ENCODE measurements around the gene S100A10.

S100A10 gene

GRCh38 chr1:151972542-151973248 is 21.0 kb downstream of the S100A10 start:
- TF ChIP-seq EZH2phosphoT487 (IDR thresholded peaks at IDR 0.05; ENCODE audit: low read length), result no peak
- no peak for TF ChIP-seq EZH2 (optimal IDR thresholded peaks at IDR 0.05; ENCODE audit: low read depth, low read length)
- TF ChIP-seq CTCF (IDR thresholded peaks at IDR 0.05; ENCODE audit: low read length), result no peak
- Histone ChIP-seq H3K79me2 (ENCODE audit: low read length) (no peaks in the 10 kb centered on the region), H3K27ac (ENCODE audit: low read length) (no peak overlapping the region), H3K36me3 (replicated peaks; ENCODE audit: insufficient read depth, low read length) (no peaks in the 10 kb centered on the region), H3K9ac (ENCODE audit: low read length) (no peak overlapping the region), H2AFZ (ENCODE audit: low read length) (no peak overlapping the region), H3K27me3 (replicated peaks; ENCODE audit: insufficient read depth, low read length) (no peaks in the 10 kb centered on the region), H3K9me3 (replicated peaks; ENCODE audit: insufficient read depth, low read length) (no peaks in the 10 kb centered on the region), H3K4me2 (ENCODE audit: low read depth, low read length) (no peak overlapping the region), H3F3A (ENCODE audit: insufficient read depth, low read length) (no peaks in the 10 kb centered on the region), H4K20me1 (ENCODE audit: insufficient read depth, low read length) (no peaks in the 10 kb centered on the region), H3K4me1 (ENCODE audit: low read length) (peaks cover 7% of the 10 kb centered on the region; the same call in 1 of the 2 replicates), H3K4me3 (ENCODE audit: low read length) (no peak overlapping the region), H3K9me2 (replicated peaks; ENCODE audit: insufficient read depth, low read length) (no peaks in the 10 kb centered on the region)
- no peak for DNase-seq

GRCh38 chr1:151970626-151971025 is 23.0 kb downstream of the S100A10 start:
- Histone ChIP-seq H4K20me1 (ENCODE audit: insufficient read depth, low read length) (no peaks in the 10 kb centered on the region), H3K79me2 (ENCODE audit: low read length) (no peaks in the 10 kb centered on the region), H3K27ac (ENCODE audit: low read length) (no peak overlapping the region), H3K27me3 (replicated peaks; ENCODE audit: insufficient read depth, low read length) (no peaks in the 10 kb centered on the region), H2AFZ (ENCODE audit: low read length) (no peak overlapping the region), H3K9me3 (replicated peaks; ENCODE audit: insufficient read depth, low read length) (no peaks in the 10 kb centered on the region), H3K4me2 (ENCODE audit: low read depth, low read length) (no peak overlapping the region), H3K9ac (ENCODE audit: low read length) (no peak overlapping the region), H3K9me2 (replicated peaks; ENCODE audit: insufficient read depth, low read length) (no peaks in the 10 kb centered on the region), H3K4me3 (ENCODE audit: low read length) (no peak overlapping the region), H3F3A (ENCODE audit: insufficient read depth, low read length) (no peaks in the 10 kb centered on the region), H3K36me3 (replicated peaks; ENCODE audit: insufficient read depth, low read length) (no peaks in the 10 kb centered on the region), H3K4me1 (ENCODE audit: low read length) (peaks cover 8% of the 10 kb centered on the region; the same call in 1 of the 2 replicates)
- TF ChIP-seq CTCF (IDR thresholded peaks at IDR 0.05; ENCODE audit: low read length), result no peak
- no peak for TF ChIP-seq EZH2 (optimal IDR thresholded peaks at IDR 0.05; ENCODE audit: low read depth, low read length)
- no peak for TF ChIP-seq EZH2phosphoT487 (IDR thresholded peaks at IDR 0.05; ENCODE audit: low read length)
- no peak for DNase-seq

- H3K79me2 ChIP-seq (ENCODE audit: low read length), result no peaks in the 10 kb centered on the region
- no peak overlapping the region for H2AFZ ChIP-seq (ENCODE audit: low read length)
- no peak overlapping the region for H3K4me3 ChIP-seq (ENCODE audit: low read length)
- H3K9me2 ChIP-seq (replicated peaks; ENCODE audit: insufficient read depth, low read length), result no peaks in the 10 kb centered on the region
- no peaks in the 10 kb centered on the region for H3F3A ChIP-seq (ENCODE audit: insufficient read depth, low read length)
- H3K27ac ChIP-seq (ENCODE audit: low read length), result no peak overlapping the region
- no peak overlapping the region for H3K9ac ChIP-seq (ENCODE audit: low read length)
- H4K20me1 ChIP-seq (ENCODE audit: insufficient read depth, low read length), result no peaks in the 10 kb centered on the region
- H3K4me2 ChIP-seq (ENCODE audit: low read depth, low read length), result no peak overlapping the region
- H3K9me3 ChIP-seq (replicated peaks; ENCODE audit: insufficient read depth, low read length), result no peaks in the 10 kb centered on the region
- H3K36me3 ChIP-seq (replicated peaks; ENCODE audit: insufficient read depth, low read length), result no peaks in the 10 kb centered on the region
- no peaks in the 10 kb centered on the region for H3K27me3 ChIP-seq (replicated peaks; ENCODE audit: insufficient read depth, low read length)
- TF ChIP-seq EZH2 (optimal IDR thresholded peaks at IDR 0.05; ENCODE audit: low read depth, low read length), result no peak
- H3K4me1 ChIP-seq (ENCODE audit: low read length), result peaks cover 8% of the 10 kb centered on the region; the same call in 1 of the 2 replicates
- no peak for DNase-seq
Observed at GRCh38 chr1:151970128-151970527, 23.5 kb downstream of the S100A10 start.

GRCh38 chr1:151968791-151969399 is 24.8 kb downstream of the S100A10 start:
- H3K27ac ChIP-seq (ENCODE audit: low read length), result no peak overlapping the region
- no peaks in the 10 kb centered on the region for H3F3A ChIP-seq (ENCODE audit: insufficient read depth, low read length)
- no peaks in the 10 kb centered on the region for H3K79me2 ChIP-seq (ENCODE audit: low read length)
- H3K4me2 ChIP-seq (ENCODE audit: low read depth, low read length), result no peak overlapping the region
- TF ChIP-seq EZH2 (optimal IDR thresholded peaks at IDR 0.05; ENCODE audit: low read depth, low read length), result no peak
- TF ChIP-seq CTCF (IDR thresholded peaks at IDR 0.05; ENCODE audit: low read length), result no peak
- no peak for TF ChIP-seq EZH2phosphoT487 (IDR thresholded peaks at IDR 0.05; ENCODE audit: low read length)
- H3K9me3 ChIP-seq (replicated peaks; ENCODE audit: insufficient read depth, low read length), result no peaks in the 10 kb centered on the region
- DNase-seq, result no peak
- no peaks in the 10 kb centered on the region for H3K9me2 ChIP-seq (replicated peaks; ENCODE audit: insufficient read depth, low read length)
- no peak overlapping the region for H3K4me3 ChIP-seq (ENCODE audit: low read length)
- H4K20me1 ChIP-seq (ENCODE audit: insufficient read depth, low read length), result no peaks in the 10 kb centered on the region
- no peak overlapping the region for H2AFZ ChIP-seq (ENCODE audit: low read length)
- no peak overlapping the region for H3K9ac ChIP-seq (ENCODE audit: low read length)
- no peaks in the 10 kb centered on the region for H3K27me3 ChIP-seq (replicated peaks; ENCODE audit: insufficient read depth, low read length)
- H3K4me1 ChIP-seq (ENCODE audit: low read length), result peaks cover 8% of the 10 kb centered on the region; the same call in 1 of the 2 replicates
- no peaks in the 10 kb centered on the region for H3K36me3 ChIP-seq (replicated peaks; ENCODE audit: insufficient read depth, low read length)

Data from MM.1S (cell line).